CD4-positive, alpha-beta T cell treated with Interleukin-6 at 100 ng/mL for 8 hours (primary cell): ENCODE measurements around the gene ITGAE.
"Not testable (repeated sequence)": the region's sequence is repeated elsewhere in the genome, so short reads cannot be mapped to it uniquely, and the experiment has no call there.

Experiments
- DNase-seq: peaks from one replicate; pipeline ENCODE4 v3.0.0-alpha.2; 2020; ENCODE audit warnings: mixed read lengths, low spot score

ITGAE gene

DNA sequence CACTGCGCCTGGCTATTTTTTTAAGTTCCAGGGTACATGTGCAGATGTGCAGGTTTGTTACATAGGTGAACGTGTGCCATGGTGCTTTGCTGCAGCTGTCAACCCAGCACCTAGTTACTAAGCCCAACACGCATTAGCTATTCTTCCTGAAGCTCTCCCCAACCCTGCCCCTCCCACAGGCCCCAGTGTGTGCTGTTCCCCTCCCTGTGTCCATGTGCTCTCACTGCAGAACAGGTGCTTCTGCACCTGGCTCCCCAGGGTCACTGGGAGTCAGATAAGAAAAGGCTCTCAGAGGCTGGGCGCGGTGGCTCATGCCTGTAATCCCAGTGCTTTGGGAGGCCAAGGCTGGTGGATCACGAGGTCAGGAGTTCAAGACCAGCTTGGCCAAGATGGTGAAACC is 71.1 kb downstream of the ITGAE start:
- no peak for DNase-seq

DNA sequence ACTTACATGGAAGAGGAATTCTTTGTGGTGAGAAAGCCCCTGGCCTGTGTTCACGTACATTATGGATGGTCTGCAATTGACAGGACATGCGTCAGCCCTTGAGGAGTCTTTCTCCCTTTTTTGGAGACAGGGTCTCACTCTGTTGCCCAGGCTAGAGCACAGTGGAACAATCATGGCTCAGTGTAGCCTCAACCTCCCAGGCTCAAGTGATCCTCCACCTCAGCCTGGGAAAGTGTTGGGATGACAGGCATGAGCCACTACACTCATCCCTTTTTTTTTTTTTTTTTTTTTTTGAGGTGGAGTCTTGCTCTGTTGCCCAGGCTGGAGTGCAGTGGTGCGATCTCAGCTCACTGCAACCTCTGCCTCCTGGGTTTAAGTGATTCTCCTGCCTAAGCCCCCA is 72.9 kb downstream of the ITGAE start:
- not testable (repeated sequence) for DNase-seq

DNA sequence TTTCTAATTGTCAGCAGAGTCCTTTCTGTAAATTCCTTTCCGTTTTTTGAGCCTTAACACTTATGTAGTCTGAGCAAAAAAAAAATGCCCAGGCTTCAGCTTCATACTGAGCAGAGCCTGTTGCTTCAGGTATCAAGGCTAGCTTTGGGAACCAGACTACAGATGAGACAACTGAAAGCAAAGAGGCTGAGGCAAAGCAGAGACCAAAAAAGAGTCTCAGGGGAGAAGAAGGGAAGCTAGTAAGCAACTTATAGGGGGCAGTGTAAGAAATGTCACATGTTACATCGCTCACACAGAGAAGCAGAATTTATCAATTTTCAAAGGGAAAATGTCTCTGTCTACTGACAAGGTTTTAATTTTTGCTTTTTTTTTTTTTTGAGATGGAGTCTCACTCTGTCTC is 73.9 kb downstream of the ITGAE start:
- no peak for DNase-seq

DNA sequence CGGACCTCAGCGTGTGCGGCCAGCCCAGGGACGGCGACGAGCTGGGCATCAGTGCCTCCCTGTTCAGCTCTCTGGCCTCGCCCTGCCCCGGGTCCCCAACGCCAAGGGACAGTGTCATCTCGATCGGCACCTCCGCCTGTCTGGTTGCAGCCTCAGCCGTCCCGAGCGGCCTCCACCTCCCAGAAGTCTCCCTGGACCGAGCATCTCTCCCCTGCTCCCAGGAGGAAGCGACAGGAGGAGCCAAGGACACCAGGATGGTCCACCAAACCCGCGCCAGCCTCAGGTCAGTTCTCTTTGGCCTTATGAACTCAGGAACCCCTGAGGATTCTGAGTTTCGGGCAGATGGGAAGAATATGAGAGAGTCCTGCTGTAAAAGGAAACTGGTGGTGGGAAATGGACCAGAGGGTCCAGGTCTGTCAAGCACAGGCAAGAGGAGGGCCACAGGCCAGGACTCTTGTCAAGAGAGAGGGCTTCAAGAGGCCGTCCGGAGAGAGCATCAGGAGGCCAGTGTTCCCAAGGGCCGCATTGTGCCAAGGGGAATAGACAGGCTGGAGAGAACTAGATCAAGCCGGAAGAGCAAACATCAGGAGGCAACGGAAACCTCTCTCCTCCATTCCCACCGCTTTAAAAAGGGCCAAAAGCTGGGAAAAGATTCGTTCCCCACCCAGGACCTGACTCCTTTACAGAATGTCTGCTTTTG is 76.5 kb downstream of the ITGAE start:
- DNase-seq, result no peak

DNA sequence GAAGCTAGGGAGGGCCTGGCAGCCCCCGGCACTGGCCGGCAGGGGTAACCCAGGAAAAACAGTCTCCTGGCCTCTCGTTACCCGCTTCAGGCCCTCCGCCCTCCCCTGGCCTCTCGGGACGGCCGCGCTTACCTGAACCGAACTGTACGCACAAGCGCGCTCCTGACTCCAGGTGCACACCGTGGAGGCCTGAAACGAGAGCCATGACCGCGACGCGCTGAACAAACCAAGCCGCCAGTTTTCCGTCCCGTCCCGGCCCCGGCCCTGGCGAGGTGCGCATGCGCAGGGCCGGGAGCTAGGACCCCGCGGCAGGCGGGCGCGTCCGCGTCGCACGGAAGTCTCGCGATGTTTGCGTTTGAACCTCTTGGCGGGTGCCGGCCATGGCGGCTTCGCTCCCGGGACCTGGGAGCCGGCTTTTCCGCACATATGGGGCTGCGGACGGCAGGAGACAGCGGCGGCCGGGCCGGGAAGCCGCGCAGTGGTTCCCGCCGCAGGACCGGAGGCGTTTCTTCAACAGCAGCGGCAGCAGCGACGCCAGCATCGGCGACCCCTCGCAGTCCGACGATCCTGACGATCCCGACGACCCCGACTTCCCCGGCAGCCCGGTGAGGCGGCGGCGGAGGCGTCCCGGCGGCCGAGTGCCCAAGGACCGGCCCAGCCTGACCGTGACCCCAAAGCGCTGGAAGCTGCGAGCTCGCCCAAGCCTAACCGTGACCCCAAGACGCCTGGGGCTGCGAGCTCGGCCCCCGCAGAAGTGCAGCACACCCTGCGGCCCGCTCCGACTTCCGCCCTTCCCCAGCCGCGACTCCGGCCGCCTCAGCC is 77.2 kb downstream of the ITGAE start, which contains the start of gene HASPIN:
Gene HASPIN, plus strand, starts transcription at position 348 of the 822 bp plus-strand sequence. Its CDS starts 33 bp downstream, at position 381.
- DNase-seq, result peak; percentile 90

DNA sequence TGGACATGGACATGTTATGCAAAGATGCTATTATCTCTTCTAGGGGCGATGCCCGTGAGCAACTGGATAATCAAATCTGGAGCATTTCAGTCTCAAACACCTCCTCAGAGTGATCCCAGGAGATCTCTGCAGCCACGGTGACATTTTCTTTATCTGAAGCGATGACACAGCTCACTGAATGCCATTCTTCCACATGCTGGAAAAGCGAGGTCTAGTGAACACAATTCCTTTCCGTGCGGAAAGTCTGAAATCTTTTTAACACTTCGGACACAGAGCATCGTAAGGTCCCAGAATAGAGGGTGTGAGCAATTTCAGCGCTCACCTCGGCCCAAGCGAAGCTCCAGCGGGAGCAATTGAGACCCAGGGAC is 77.8 kb downstream of the ITGAE start:
- no peak for DNase-seq

DNA sequence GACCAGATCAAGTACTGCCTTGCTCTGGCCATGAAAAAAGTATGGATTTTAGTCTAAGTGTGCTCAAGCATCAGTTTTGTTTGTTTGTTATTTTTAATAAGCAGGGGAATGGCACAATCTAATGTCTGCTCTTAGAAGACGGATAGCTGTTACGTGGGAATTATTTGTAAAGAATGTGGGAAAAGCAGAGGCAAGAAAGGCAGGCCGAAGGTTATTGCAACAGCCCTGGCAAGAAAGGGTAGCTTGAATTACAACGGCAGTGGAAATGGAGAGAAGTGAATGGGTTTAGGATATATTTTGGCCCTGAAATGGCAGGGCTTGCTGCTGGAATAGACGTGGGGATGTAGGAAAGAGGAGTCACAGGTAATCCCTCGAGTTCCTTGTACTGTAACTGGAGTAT is 78.3 kb downstream of the ITGAE start:
- no peak for DNase-seq

DNA sequence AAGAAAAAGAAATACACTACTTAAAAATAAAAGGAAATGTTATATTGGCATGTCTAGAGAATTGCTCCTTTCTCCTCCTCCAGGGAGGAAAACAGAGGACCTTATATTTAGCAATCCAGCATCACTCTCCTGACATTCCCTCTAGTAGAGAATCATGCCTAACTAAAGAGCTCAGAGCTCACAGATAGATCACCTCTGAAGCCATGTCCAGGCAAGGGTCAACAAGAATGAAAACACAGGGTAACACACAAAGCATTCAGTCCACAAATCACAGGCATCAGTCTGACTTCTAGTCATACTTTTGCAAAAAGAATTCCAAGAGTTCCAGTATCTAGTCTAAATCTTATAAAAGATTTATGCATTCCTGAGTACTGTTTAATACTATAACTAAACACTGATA is 81.7 kb downstream of the ITGAE start:
- no peak for DNase-seq

DNA sequence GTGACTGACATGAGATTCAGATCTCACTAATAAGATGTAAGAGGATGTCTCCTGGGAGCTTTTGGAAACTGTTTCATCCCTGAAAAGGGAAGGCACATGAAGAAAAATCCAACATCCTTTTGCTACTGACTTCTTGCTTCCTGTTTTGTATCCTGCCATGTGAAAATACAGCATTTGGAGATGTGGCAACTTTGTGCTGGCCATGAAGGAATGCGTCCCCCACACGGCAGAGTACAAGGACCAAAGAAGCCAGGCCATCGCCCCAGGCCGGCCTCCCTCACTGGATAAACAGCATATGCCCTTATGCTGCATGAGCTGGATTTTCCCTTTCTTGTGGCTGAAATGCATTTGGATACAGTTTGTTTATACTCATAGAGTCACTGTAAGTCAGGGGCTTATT is 82.8 kb downstream of the ITGAE start:
- DNase-seq, result no peak

DNA sequence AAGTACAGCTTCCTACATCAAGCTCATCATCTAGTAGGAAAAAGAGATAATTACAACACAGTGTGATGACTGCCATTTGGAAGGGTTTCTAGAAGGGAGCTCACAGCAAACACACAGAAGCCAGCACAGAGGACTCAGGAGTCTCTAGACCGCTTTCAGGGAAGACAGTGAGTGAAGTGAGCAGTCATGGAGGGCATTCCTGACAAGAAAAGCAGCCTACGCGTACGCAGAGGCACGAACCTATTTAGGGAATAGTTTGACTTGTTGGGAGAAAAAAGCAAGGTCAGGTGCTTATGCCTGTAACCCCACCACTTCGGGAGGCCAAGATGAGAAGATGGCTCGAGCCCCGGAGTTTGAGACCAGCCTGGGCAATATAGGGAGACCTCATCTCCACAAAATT is 85.7 kb downstream of the ITGAE start:
- DNase-seq, result no peak

DNA sequence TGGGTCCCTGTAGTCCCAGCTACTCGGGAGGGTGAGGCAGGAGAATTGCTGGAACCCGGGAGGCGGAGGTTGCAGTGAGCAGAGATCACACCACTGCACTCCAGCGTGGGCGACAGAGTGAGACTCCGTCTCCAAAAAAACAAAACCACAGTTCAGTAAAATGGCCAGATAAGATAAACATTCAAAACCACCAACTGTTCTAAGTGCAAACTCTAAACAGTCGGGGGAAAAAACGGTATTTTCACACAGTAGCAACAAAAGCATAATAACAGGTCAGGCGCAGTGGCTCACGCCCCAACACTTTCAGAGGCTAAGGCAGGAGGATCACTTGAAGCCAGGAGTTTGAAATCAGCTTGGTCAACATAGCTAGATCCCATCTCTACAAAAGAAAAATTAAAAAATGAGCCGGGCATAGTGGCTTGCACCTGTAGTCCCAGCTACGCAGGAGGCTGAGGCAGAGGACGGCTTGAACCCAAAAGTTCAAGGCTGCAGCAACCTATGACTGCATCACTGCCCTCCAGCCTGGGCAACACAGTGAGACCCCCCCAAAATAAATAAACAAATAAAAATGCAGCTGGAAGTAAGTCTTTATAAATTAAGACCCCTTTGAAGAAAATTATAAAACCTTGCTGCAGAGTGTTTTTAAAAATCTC is 88.1 kb downstream of the ITGAE start:
- DNase-seq, result no peak

DNA sequence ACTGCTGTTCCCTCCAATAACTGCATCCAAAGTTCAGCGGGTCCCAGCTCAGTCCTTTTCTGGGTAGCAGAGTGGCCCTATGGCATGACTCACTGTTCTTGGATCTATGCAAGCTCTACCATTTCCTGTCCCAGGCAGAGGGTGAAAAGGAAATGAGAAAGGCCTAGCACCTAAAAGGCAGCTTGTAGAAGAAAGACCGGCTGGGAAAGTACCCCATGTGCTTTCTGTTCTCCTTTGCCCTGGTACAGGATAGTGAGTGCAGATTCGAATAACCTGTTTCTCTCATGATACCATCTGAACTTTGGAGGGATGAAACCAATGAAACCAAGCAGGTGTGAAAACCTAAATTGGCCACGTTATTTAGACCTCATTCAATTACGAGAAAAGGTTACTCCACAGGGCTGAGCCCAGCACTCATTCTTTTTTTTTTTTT is 90.0 kb downstream of the ITGAE start:
- DNase-seq, result peak; percentile 90

DNA sequence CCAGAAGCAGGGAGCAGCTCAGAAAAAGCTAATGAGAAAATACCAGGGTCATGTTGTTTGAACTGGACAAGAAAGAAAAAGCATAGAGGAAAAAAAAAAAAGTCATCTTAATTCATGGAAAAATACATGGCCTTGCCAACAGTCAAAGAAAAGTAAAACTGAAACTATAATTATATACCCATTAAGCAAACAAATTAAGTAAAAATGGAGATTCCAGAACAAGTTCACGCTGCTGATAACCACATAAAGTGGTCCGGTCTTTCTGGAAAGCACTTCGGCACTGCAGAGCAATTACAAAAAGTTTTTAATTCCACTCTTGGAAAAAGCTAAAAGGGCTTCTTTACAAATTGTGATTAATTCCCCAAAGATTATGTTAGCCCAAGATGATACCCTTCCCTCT is 92.6 kb downstream of the ITGAE start:
- no peak for DNase-seq

DNA sequence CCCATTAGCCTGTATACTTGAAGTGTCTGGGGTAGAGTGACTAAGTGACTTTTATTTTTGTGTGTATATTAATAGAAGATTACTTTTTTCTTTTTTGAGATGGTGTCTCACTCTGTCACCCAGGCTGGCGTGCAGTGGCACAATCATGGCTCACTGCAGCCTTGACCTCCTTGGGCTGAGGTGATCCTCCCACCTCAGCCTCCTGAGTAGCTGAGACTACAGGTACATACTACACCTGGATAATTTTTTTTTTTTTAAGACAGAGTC is 95.3 kb downstream of the ITGAE start:
- not testable (repeated sequence) for DNase-seq

DNA sequence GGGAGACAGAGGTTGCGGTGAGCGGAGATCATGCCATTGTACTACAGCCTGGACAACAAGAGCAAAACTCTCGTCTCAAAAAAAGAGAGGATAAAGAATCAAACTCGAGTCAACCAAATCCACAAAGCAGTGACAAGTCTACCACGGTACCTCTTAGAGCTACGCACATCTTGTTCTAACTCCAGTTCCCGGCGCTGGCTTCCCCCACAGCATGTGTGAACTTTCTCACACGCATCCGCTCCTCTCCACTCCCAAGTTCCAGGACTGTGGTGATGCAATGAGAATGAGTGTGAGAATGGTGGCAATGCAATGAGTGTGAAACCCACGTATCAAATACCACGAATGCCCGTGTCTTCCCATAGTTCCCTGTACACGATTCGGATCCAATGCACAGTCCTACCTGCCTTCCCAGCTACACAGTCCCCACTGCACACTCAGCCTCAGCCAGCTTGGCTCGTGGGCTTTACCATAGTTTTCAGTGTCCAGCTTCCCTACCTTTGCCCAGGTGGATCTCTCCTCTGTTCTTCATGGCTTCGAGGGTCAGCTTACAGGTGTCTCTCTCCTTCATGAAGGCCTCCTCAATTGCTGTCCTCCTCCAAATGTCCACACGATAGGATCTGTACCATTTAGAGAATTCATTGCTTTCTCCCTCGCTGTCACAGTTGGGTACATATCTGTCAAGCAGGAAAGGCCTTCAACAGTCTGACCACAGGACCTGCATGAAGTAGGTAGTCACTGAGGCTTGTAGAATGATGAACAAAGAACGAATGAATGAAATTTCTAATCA is 95.9 kb downstream of the ITGAE start:
- no peak for DNase-seq

DNA sequence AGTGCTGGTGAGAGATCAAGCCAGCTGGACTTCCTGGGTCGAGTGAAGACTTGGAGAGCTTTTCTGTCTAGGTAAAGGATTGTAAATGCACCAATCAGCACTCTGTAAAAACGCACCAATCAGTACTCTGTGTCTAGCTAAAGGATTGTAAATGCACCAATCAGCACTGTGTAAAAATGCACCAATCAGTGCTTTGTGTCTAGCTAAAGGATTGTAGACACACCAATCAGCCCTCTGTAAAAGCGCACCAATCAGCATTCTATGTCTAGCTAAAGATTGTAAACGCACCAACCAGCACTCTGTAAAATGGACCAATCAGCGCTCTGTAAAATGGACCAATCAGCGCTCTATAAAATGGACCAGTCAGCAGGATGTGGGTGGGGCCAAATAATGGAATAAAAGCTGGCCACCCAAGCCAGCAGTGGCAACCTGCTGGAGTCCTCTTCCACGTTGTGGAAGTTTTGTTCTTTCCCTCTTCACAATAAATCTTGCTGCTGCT is 98.9 kb downstream of the ITGAE start:
- DNase-seq, result not testable (repeated sequence)

DNA sequence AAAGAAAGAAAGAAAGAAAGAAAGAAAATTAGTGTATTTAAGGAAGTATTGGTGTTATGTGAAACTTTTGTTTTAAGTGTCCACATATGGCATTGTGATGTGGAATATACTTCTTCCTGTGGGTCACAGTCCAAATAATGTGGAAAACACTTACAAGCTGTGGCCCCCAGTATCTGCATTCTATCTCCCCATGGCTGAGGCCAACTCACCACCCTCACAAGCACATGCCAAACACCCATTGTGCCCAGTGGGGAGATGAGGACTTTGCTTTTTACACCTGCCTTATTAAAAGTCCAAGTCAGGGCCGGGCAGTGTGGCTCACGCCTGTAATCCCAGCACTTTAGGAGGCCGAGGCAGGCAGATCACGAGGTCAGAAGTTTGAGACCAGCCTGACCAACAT is 101.0 kb downstream of the ITGAE start:
- no peak for DNase-seq

DNA sequence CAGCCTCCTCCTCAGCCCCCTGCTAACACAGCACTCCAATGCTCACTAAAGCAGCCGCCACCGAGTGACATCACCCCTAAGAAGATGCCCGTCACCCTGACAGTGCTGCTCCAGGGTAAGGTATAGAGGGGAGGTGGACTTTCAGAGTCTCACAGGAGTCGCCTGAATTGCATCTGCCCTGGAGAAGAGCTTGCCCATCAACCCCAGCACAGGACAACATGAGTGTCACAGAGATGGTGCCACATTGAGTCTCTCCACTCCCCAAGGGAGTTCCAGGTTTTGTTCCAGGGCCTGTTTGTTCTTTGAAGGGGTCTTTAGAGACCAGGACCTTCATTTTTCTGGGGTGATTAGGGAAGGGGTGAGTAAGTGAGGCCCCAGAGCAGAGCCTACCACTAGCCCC is 102.8 kb downstream of the ITGAE start:
- no peak for DNase-seq

DNA sequence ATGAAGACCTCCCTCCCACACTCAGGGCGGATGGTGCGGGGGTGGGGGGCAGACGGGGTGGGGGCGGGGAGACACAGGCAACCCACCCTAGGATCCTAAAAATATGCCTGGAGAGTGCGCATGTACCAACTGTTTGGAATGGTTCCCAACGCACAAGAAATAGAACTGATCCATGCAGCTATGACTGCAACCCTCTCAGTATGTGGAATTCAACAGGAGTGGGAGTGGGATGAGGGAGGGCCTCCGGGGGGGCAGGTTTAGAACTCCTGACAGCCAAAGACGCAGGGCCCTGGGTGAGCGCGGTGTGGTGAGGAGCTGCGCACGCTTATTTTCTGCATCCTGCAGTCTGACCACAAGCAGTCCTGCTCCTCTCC is 103.9 kb downstream of the ITGAE start:
- DNase-seq, result no peak

DNA sequence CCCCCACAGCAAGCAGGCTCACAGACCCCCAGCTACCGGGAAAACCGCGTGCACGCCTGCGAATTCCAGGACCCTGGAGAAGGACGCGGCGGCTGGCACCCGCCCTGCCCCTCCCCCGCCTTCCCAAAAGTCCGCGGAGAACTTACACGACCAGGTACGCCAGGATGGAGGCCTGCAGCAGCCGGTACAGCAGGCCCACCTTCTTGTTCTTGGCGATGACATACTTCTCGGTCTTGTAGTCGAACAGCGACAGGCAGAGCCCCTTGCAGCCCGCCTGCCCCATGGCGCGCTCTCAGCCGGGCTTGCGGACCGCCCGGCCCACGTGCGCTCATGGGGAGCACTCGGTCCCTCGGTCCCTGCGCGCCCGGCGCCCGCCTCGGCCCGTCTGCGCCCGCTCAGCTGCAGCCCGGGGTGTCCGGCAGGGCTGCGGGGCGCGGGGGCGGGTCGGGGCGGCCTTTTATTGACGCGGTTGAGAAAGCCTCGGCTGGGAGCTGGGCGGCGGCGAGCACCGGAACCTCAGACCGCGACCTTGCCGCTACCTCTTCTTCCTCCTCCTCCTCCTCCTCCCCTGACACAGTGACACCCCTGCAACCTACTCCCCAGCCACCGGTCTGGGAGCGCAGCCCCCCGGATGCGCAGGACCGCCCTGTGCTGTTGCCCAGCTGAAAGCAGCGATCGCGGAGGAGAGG is 105.1 kb downstream of the ITGAE start, which contains the start of gene P2RX5:
Gene P2RX5, minus strand, starts transcription at position 433 of the 689 bp plus-strand sequence. Its CDS starts 150 bp downstream, at position 283.
- DNase-seq, result peak; percentile 44

DNA sequence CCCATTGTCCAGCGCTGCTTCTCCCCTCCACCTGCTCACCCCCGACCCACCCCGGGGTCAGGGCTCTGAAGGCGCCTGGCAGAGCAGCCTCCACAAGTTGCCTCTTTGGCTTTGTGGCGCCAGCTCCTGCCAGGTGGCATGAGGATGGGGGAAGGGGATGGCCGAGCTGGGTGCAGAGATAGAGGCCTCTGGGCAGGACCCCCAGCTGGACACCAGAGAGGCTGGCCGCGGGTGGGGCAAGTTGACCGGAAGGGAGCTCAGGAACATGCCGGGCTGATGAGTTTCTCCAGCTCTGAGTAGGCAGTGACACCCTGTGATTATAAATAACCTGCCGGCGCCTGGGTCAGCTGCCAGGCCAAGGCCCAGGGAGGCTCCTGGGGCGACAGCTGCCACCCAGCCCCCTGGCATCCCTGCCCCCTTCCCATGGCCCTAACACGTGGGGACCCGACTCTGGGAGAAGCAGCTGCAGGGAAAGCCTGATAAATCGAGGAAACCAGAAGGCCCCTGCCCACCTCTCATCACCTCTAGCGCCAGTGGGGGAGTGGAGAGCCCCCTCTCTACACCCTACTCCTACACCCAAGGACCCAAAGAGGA is 105.8 kb downstream of the ITGAE start:
- DNase-seq, result no peak
